Glutamatergic neuron (in vitro differentiated cells): Measurements from ENCODE around the gene BUB3. TPM values are rescaled to one million over a fixed set of nuclear protein-coding genes. Genes with fewer than 3 reads are reported as not detected.
"Not testable (repeated sequence)": the region's sequence is repeated elsewhere in the genome, so short reads cannot be mapped to it uniquely, and the experiment has no call there.

Source experiments
- DNase-seq: peaks from one replicate; pipeline ENCODE4 v3.0.0; 2022
- H3K27ac Mint-ChIP-seq: one replicate; pipeline ENCODE4 v1.8.0; 2020; ENCODE audit warnings: mild to moderate bottlenecking, mixed read lengths, inconsistent platforms; ENCODE audit not compliant: unreplicated experiment
- H3K27me3 Mint-ChIP-seq: one replicate; pipeline ENCODE4 v1.8.0; 2020; ENCODE audit warnings: mild to moderate bottlenecking, moderate library complexity, mixed read lengths, inconsistent platforms; ENCODE audit not compliant: unreplicated experiment
- H3K36me3 Mint-ChIP-seq: one replicate; pipeline ENCODE4 v1.8.0; 2020; ENCODE audit warnings: mild to moderate bottlenecking, mixed read lengths, inconsistent platforms; ENCODE audit not compliant: unreplicated experiment
- H3K4me1 Mint-ChIP-seq: one replicate; pipeline ENCODE4 v1.8.0; 2020; ENCODE audit warnings: mild to moderate bottlenecking, low read depth, mixed read lengths, inconsistent platforms; ENCODE audit not compliant: unreplicated experiment
- H3K4me3 Mint-ChIP-seq: one replicate; pipeline ENCODE4 v1.8.0; 2020; ENCODE audit warnings: mild to moderate bottlenecking, mixed read lengths, inconsistent platforms; ENCODE audit not compliant: unreplicated experiment
- H3K9me3 Mint-ChIP-seq: one replicate; pipeline ENCODE4 v1.8.0; 2020; ENCODE audit warnings: mild to moderate bottlenecking, moderate library complexity, mixed read lengths, inconsistent platforms; ENCODE audit not compliant: unreplicated experiment
- total RNA-seq: library from RNA; stranded (reverse); fragmentation: NEBNext Ultra II Directional; extraction: Animal tissue kit (Norgen Biotek cat#: 25700); gene quantifications from one replicate; pipeline ENCODE4 v1.2.1, GENCODE V29; 2021; ENCODE audit not compliant: unreplicated experiment
- TF ChIP-seq, protein P1 (sequence below): fragments of 200-600 bp; sonication (generic); IDR thresholded peaks from one replicate; pipeline ENCODE4 v1.5.0; 2021; ENCODE audit not compliant: partially characterized antibody, unreplicated experiment

BUB3 gene
- total RNA-seq, 1 donor from 2014 or later, result 81.1 TPM

DNA sequence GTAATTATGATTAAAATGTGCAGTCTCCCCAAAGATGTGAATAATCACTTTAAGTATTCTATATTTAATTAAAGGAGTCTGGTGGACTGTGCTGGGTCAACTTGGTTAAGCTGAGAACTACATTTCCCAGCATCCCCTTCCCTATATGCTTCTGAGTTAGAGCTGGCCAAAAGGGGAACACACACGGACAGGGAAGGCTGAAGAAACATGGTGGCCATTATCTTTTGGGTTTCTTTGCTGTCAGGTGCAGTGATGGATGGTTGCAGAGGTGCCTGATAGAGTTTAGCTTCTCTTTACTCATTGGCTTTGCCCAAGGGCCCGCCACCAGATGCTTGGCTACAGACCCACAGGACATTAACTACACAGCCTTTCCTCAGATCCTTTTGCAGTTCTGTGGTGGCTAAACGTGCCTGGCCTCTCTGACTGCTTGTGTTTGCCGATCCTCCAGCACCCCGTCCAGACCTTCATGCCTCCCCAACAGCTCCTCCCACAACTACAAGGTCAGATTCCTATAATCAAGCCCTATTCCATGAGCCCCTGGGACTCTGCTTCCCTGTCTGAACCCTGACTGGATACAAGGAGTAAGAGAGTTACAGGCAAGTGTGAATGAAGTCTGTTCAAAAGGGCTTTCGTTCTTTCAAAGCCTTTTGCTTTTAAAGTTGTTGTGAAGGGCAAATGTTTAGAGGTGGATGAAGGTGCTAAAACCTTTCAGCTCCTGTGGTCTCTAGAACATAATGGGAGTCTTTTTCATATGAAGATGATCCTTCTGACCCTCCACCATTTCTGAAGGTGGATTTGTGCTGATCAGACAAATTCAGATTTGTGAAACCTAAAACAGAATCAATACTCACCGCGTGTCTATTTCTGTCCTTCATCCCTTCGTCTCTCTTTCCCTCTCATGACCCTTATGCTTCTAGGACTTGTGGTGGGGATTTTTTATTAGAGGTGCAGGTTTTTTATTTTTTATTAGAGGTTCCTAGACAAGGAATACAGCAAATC, 21.5 kb downstream of the BUB3 start:
- Mint-ChIP-seq H3K27ac (no peak overlapping the region), H3K4me3 (no peak overlapping the region), H3K36me3 (no peaks in the 10 kb centered on the region), H3K4me1 (peaks cover 6% of the 10 kb centered on the region), H3K9me3 (no peaks in the 10 kb centered on the region), H3K27me3 (no peaks in the 10 kb centered on the region)
- DNase-seq, result no peak
- TF ChIP-seq, protein P1, sequence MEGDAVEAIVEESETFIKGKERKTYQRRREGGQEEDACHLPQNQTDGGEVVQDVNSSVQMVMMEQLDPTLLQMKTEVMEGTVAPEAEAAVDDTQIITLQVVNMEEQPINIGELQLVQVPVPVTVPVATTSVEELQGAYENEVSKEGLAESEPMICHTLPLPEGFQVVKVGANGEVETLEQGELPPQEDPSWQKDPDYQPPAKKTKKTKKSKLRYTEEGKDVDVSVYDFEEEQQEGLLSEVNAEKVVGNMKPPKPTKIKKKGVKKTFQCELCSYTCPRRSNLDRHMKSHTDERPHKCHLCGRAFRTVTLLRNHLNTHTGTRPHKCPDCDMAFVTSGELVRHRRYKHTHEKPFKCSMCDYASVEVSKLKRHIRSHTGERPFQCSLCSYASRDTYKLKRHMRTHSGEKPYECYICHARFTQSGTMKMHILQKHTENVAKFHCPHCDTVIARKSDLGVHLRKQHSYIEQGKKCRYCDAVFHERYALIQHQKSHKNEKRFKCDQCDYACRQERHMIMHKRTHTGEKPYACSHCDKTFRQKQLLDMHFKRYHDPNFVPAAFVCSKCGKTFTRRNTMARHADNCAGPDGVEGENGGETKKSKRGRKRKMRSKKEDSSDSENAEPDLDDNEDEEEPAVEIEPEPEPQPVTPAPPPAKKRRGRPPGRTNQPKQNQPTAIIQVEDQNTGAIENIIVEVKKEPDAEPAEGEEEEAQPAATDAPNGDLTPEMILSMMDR, result no peak

DNA sequence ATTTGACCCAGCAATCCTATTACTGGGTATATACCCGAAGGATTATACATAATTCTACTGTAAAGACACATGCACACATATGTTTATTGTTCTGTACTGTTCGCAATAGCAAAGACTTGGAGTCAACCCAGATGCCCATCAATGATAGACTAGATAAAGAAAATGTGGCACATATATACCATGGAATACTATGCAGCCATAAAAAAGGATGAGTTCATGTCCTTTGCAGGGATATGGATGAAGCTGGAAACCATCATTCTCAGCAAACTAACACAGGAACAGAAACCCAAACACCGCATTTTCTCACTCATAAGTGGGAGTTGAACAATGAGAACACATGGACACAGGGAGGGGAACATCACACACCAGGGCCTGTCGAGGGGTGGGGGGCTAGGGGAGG, 24.2 kb downstream of the BUB3 start:
- not testable (repeated sequence) for DNase-seq, H3K9me3 Mint-ChIP-seq, H3K4me1 Mint-ChIP-seq, H3K27me3 Mint-ChIP-seq, H3K27ac Mint-ChIP-seq, H3K4me3 Mint-ChIP-seq, H3K36me3 Mint-ChIP-seq

DNA sequence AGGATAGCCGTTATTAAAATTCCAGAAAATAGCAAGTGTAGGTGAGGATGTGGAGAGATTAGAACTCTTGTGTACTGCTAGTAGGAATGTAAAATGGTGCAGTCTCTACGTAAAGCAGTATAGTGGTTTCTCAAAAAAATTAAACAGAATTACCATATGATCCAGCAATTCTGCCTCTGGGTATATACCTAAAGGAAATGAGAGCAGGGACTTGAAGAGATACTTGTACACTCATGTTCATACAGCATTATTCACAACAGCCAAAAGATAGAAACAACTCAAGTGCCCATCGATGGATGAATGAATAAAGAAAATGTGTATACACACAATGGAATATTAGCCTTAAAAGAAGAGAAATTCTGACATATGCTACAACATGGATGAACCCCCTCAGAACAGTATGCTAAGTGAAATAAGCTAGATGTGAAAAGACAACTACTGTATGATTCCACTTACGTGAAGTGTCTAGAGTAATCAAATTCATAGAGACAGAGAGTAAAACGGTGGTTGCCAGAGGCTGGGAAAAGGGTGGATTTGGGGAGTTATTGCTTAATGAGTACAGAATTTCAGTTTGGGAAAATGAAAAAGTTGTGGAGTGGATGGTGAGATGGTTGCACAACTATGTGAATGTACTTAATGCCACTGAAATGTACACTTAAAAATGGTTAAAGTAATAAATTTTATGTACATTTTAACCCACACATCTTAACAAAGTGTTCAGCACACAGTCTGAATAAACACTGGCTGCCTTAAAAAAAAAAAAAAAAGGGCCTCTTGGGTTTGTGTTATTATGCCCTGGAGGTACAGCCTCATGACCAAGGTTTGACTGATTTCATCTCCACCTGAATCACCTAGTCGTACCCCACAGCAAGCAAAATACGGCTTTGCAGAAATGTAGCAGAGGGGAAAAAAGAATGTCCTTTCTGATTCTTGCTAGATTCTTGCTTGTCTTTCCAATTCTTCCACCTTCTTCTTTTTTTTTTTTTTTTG, 26.2 kb downstream of the BUB3 start:
- Mint-ChIP-seq H3K27me3 (peaks cover 2% of the 10 kb centered on the region), H3K4me3 (no peak overlapping the region), H3K36me3 (peaks cover 9% of the 10 kb centered on the region), H3K4me1 (peaks cover 6% of the 10 kb centered on the region), H3K9me3 (no peaks in the 10 kb centered on the region), H3K27ac (no peak overlapping the region)
- no peak for DNase-seq
- TF ChIP-seq, protein P1, result no peak

- H3K4me3 Mint-ChIP-seq, result no peak overlapping the region
- H3K36me3 Mint-ChIP-seq, result peaks cover 9% of the 10 kb centered on the region
- H3K4me1 Mint-ChIP-seq, result no peaks in the 10 kb centered on the region
- peaks cover 2% of the 10 kb centered on the region for H3K27me3 Mint-ChIP-seq
- no peaks in the 10 kb centered on the region for H3K9me3 Mint-ChIP-seq
- H3K27ac Mint-ChIP-seq, result no peak overlapping the region
- TF ChIP-seq, protein P1, result no peak
- no peak for DNase-seq
These were observed 29.5 kb downstream of the BUB3 start for GRCh38 chr10:123183724-123184123.

DNA sequence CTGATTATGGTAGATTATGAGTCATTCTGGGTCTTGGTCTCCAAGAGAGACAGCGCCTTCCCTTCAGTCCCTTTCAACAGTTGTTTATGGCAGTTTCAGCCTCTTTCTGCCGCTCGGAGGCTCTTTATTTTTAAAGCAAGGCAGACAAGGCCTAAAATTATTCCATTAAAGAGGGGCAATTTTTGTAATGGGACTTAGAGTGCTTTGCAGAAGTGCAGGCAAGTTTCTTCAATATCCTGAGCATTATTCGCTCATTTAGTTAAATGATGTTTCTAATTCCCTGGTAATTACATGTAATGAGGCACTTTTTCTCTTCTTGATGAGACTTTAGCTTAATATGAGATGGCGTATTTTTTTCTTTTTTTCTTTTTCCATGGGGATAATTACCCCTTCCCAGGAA, 33.6 kb downstream of the BUB3 start:
- no peak overlapping the region for H3K27ac Mint-ChIP-seq
- no peak for DNase-seq
- peaks cover 2% of the 10 kb centered on the region for H3K27me3 Mint-ChIP-seq
- no peak overlapping the region for H3K4me3 Mint-ChIP-seq
- H3K36me3 Mint-ChIP-seq, result peaks cover 9% of the 10 kb centered on the region
- TF ChIP-seq, protein P1, result no peak
- no peaks in the 10 kb centered on the region for H3K9me3 Mint-ChIP-seq
- H3K4me1 Mint-ChIP-seq, result no peaks in the 10 kb centered on the region
